GM19468 (cell line): Measurements from ENCODE around the gene CATSPER3.

Experiments used
- ATAC-seq: cut with Tn5 transposase; IDR thresholded peaks from one replicate; pipeline ENCODE4 v1.9.1; 2021; ENCODE audit warnings: mild to moderate bottlenecking, moderate library complexity, moderate number of reproducible peaks; ENCODE audit not compliant: unreplicated experiment; ENCODE audit errors: extremely low read depth

The CATSPER3 gene

DNA sequence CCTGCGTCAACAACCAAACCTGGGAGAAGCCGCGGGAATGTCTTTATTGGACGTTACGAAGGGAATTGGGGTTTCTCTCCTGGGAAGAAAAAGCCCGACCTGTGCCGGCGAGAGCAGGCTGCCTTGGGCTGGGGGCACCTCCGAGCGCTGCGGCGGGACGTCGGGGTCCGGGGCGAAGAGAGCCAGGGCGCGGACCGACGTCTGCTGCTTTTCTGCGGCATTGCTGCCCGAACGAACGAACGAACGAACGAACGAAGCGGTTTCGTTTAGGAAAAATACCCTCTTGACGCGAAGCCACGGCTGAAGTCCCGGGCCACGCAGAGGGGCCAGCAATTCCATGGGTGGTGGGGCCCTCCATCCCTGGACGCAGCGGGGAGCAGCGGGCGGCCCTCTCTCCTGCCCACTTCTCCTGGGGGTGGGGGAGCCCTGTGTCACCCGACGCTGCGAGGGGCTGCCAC, 71.1 kb downstream of the CATSPER3 start:
- no peak for ATAC-seq

DNA sequence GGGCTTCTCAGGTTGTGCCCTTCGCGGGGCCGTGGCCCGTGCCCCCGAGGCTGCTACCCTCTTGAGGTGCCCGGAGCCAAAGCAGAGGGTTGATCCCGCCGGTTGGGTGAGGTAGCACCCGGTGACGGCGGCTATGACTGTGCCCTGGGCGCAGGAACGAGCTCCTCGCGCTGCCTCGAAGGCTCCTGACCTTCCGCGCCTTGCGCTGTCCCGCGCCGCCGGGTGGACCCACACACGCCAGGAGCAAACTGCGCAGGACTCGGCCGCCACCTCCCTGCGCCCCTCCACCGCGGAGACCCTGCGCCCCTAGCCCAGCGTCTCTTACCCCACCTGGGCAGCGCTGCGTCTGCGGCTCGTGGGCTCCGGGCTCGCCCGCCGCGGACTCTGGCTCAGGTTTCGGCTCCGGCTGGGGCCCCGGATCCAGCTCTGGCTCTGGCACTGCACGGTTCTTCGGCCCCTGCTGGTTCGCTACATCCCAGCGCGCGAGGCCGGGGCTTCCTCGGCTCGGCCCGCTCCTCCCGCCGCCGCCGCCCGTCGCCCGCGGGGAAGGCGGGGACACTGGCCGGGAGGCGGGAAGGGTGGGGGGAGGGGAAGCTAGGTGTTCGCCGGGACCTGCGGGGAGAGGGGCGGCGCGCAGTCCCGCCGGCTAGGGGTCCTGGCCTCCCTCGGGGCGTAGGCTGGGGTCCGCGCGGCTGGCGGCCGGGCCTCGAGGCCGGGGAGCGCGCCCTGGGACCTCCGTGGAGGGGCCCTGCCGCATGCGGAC, 71.7 kb downstream of the CATSPER3 start:
- ATAC-seq, result no peak

- ATAC-seq, result no peak
These were observed 72.3 kb downstream of the CATSPER3 start for GRCh38 chr5:135040034-135040332.

DNA sequence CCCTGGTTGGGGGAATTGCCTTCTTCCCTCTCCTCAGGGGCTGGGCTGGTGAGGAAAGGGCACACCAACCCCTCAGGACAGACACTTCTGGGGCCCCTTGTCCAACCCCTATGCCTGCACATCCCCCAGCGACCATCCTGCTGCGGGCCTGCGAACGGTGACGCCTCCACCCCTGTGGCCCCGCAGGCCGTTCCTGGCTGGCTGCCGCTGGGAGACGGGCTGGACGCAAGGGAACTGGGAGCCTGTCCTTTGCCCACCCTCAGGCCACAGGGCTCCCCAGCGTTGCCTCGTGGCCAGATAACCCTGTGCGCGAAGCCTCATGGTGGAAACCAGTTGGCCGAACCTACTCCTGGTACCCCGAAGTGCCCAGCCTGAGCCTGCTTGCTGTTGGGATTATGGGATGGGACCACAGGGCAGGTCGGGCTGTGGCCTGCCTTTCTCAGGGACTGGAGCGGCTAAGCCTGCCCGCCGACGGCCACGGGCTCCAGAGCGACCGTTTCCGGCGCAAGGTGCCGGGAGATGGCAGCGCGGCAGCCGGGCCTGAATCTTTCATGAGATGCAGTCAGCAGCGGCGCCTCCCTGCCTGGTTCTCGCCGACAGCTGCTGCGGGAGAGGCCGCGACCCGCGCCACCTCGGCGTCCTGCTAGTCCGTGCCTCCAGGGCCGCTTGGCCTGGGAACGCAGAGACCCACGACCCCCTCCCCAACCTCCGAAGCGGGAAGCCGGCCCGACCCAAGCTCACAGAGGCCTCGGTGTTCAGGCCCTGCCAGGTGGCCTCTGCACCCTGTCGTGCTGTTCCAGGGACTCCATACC, 72.8 kb downstream of the CATSPER3 start:
- ATAC-seq, result no peak

DNA sequence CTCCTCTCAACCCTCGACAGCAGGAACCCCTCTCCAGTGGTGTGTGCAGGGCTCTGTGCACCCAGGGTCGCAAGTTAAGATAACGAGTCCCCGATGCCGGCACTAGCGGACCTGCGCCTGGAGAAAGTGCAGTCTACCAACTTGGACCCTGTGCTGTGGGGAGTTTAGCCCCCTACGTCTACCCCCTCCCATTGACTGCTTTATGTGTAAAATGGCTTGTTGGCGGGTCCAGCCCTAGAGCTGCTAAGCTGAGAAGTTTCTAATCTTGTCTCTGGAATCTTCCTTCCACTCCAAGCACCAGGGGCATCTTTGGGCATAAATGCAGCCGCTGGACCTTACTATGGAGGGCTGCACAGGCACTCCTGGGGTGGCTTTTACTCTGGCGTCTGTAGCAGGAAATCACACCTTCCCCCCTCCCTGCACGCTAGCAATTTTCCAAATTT, 73.5 kb downstream of the CATSPER3 start:
- ATAC-seq, result no peak

DNA sequence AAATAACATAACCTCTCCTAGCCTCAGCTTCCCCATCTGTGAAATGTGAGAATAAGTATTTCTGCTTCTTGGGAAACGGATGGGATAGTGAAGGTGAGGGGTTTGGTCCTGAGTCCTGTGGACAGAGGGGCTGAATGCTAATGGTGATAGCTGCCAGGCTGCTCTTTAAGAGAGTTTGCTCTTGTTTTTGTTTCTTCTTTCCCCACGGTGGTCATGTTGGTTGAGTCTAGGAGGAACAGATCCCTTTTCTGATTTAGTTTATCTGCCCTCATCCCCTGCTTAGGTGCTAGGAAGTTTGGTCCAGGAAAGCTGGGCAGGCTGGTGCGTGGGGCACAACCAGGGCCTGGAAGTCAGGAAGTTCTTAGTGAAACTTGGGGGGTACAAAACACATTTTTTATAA, 74.0 kb downstream of the CATSPER3 start:
- ATAC-seq, result no peak

- no peak for ATAC-seq
These were observed 74.9 kb downstream of the CATSPER3 start for GRCh38 chr5:135042595-135042994.

GRCh38 chr5:135045488-135045887, 77.8 kb downstream of the CATSPER3 start:
- no peak for ATAC-seq

- no peak for ATAC-seq
These were observed 79.1 kb downstream of the CATSPER3 start for GRCh38 chr5:135046661-135047346.

- no peak for ATAC-seq
These were observed 79.6 kb downstream of the CATSPER3 start for GRCh38 chr5:135047347-135047695.

DNA sequence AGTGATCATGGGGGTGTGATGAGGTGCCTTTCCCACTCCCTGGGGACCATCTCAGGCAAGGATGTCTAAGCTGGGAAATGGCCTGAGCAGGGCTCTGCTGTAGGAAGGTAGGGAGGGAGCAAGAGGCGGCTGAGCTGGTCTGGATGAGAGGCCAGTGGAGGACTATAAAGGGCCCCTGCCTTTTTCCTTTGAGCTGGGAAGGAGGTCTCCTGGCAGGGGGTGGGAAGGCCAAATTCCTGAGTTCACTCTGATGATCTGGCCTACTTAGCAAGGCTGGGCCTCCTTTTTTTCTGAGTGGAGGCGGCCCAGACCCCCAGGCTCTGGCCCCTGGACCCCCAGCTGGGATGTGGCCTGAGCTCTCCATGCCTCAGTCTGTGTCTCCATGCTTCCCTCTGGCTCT, 80.6 kb downstream of the CATSPER3 start:
- no peak for ATAC-seq

DNA sequence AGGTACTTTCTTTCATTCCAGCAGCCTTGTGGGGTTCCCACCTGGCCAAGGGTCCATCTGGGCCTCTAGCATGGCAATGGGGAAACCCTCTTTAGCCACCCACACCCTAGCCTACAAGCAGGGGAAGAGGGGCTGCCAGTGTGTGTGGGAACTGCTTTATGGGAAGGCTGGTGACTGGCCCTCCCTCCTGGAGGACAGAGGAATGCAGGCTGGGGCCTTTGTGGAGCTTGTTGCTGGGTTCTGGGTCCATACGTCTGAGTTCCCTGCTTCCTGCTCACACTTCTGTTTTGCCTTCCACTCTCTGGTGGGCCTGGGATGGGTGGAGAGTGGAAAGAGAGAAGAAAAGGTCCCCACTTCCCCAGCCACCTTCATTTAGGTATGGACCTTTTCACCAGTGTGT, 81.2 kb downstream of the CATSPER3 start:
- no peak for ATAC-seq

DNA sequence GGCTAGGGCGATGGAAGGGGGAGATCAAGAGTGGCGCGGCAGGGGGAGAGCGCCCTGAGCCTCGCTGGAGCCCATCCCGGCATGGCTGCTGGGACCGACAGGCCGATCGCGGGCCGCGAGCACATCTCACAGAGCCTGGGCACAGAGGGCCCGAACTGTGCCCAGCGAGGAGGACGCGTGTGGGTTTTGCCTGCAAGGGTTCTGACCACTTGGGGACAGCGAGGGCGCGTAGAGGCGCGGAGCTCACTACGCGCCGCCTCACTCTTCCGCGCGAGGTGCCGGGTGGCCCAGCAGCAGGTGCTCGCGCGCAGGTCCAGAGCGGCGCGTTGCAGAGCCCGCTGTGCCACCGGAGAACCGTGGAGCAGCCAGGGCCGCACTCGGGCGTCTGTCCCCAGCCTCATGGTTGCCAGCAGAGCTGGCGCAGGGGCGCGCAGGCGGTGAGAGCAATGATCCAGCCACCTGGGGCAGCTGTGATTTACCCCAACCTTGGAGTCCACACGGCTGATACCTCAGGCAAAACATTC, 82.6 kb downstream of the CATSPER3 start:
- ATAC-seq, result no peak

DNA sequence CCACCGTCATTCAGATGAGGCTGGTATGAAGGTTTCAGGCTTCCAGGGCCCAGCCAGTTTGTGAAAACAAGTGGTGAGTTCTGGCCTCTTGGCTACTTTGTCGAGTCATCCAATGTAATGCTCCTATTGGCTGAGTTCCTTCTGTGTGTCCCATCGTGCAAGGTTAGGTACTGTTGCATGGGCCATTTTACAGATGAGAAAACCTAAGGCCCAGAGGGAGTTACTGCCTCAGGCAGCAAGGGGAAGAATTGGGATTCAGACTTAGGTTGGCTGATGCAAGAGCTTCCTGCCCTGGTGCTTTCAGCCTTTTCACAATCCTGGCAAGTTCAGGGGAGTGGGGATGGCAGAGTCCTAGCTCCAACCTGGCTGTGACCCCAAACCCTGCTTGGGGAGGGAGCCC, 83.7 kb downstream of the CATSPER3 start:
- no peak for ATAC-seq

GRCh38 chr5:135051872-135052271, 84.2 kb downstream of the CATSPER3 start:
- ATAC-seq, result no peak

DNA sequence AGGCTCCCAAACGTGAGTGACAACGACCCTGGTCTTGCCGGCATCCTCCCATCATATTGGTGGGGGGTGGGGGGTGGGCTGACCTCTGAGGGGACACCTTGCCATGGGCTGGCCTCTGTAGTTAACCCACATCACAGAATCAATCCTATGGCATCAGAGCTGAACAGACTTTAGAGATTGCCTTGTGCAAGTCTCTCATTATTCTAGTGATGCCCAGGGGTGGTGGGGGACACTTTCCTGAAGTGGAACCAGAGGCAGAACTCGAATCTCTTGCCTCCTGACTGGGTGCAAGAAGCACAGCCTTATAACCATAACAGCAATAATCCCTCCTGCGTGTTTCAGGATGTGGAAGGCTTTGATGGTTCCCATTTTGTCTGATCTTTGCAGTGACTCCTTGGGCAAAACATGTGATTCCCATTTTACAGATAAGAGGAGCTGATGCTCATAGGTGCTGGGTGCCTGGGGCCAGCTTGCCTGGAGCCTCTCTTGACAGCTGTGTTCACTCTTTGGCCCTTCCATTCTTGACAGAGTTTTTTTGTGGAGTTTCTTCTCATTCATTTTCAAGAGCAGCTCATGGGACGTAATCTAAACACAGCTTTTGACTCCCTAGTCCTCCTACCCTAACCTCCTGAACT, 84.9 kb downstream of the CATSPER3 start:
- no peak for ATAC-seq

DNA sequence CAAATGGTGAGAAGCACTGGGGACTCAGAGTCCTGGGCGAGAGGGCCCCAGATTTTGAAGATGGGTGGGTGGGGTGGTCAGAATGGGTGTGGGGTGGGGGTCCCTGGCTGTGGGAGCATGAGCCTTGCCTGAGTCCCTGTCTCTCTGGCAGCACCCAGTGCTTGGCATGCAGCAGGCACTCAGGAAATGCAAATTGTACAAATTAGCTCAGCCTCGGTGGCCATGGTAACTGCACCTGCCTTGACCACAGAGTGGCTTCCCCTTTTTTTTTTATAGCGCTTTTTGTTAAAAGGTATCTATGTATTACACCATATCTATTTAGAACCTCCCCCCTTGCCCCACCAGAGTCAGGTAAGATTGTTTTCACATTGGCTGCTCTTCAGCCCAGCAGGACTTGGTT, 85.6 kb downstream of the CATSPER3 start:
- ATAC-seq, result peak; percentile 77

DNA sequence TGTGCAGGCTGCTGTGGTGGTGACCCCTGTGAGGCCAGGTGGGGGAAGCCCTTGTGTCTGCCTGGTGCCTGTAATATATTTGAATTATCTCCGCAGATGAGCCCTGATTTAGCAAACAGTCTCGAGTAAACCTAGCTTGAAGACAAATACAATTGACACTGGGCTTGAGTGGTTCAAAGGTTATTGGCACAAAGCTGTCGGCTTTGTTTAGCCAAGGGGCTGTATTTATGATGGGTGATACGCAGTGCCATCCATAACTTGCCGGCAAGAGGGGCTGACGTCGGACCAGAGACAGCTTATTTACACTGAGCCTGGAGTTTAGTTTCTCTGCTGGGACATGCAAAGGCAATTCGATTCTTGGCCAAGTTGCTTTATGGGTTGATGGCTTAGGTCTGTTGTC, 86.3 kb downstream of the CATSPER3 start:
- ATAC-seq, result no peak

- ATAC-seq, result no peak
These were observed 86.8 kb downstream of the CATSPER3 start for GRCh38 chr5:135054546-135054945.

DNA sequence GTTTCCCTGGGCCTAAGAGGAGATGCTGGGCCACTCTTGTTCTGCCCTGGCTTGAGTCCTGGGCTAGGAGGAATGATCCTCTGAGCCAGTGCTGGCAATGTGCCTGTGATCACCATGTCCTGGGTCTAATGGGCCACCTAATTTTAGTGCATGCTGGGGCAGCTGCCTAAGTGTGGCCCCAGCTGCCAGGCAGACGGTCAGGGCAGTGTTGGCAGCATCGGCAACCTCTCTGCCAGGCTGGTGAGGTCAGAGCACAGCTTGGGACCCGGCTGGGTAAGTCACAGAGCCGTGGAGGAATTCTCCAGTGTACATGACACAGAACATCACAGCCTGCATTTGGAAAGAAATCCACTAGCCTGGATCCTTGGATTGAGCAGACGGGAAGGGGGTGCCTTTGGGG, 87.7 kb downstream of the CATSPER3 start:
- ATAC-seq, result no peak
